ENCODE data around the gene PLA2G4E. TPM values are rescaled to one million over a fixed set of nuclear protein-coding genes. Genes with fewer than 3 reads are reported as not detected.

Gene PLA2G4E
- total RNA-seq, 4 donors from 2014 or later: 0.08 to 0.67 TPM; not detected in 2

GRCh38 chr15:41969851-41970431, 50.9 kb downstream of the PLA2G4E start:
- Histone ChIP-seq H3K4me1 (peaks cover 0 to 60% (median 0%) of the 10 kb centered on the region in 3 donors), H3K4me3 (peak overlapping the region in 1 of 2 donors; percentile 75), H3K27ac (peak overlapping the region in 3 of 4 donors; percentile 84 to 92 (median 91)), H3K36me3 (no peaks in the 10 kb centered on the region), H3K27me3 (no peaks in the 10 kb centered on the region), H3K9me3 (no peaks in the 10 kb centered on the region)
- no peak for TF ChIP-seq POLR2A (IDR thresholded peaks at IDR 0.05)
- TF ChIP-seq POLR2AphosphoS5 (IDR thresholded peaks at IDR 0.05): no peak
- no peak for TF ChIP-seq EP300 (IDR thresholded peaks at IDR 0.05)
- TF ChIP-seq CTCF (IDR thresholded peaks at IDR 0.05): no peak
- WGBS, 2 donors (ENCODE audit: low coverage in 1 of 2): 62 to 100% methylated on average over 2 of the region's 3 CpGs
- no peak for ATAC-seq

- no peaks in the 10 kb centered on the region for H3K9me3 ChIP-seq
- H3K36me3 ChIP-seq: no peaks in the 10 kb centered on the region
- H3K4me1 ChIP-seq: peaks cover 0 to 60% (median 0%) of the 10 kb centered on the region in 3 donors
- no peak for TF ChIP-seq CTCF (IDR thresholded peaks at IDR 0.05)
- no peak for TF ChIP-seq EP300 (IDR thresholded peaks at IDR 0.05)
- TF ChIP-seq POLR2AphosphoS5 (IDR thresholded peaks at IDR 0.05): no peak
- TF ChIP-seq POLR2A (IDR thresholded peaks at IDR 0.05): no peak
- H3K27me3 ChIP-seq: no peaks in the 10 kb centered on the region
- peak overlapping the region in 2 of 4 donors; percentile 84 to 92 for H3K27ac ChIP-seq
- no peak for ATAC-seq
- WGBS, 2 donors (ENCODE audit: low coverage in 1 of 2): 94 to 95% methylated on average over 4 of the region's 4 CpGs
- H3K4me3 ChIP-seq: no peak overlapping the region
These were observed 52.1 kb downstream of the PLA2G4E start for GRCh38 chr15:41968701-41969100.

- no peak overlapping the region for H3K4me3 ChIP-seq
- H3K36me3 ChIP-seq: no peaks in the 10 kb centered on the region
- peak overlapping the region in 3 of 4 donors; percentile 20 to 92 (median 61) for H3K27ac ChIP-seq
- no peak for ATAC-seq
- H3K27me3 ChIP-seq: no peaks in the 10 kb centered on the region
- 54 to 73% methylated on average over 2 to 4 of the region's 4 CpGs for WGBS, 2 donors (ENCODE audit: low coverage in 1 of 2)
- H3K9me3 ChIP-seq: no peaks in the 10 kb centered on the region
- H3K4me1 ChIP-seq: peaks cover 0 to 56% (median 0%) of the 10 kb centered on the region in 3 donors
- no peak for TF ChIP-seq EP300 (IDR thresholded peaks at IDR 0.05)
- TF ChIP-seq POLR2A (IDR thresholded peaks at IDR 0.05): no peak
- no peak for TF ChIP-seq CTCF (IDR thresholded peaks at IDR 0.05)
- no peak for TF ChIP-seq POLR2AphosphoS5 (IDR thresholded peaks at IDR 0.05)
These were observed 53.2 kb downstream of the PLA2G4E start for GRCh38 chr15:41967506-41968206.

- Histone ChIP-seq H3K27me3 (no peaks in the 10 kb centered on the region), H3K9me3 (no peaks in the 10 kb centered on the region), H3K27ac (peak overlapping the region in 3 of 4 donors; percentile 43 to 92 (median 61)), H3K4me1 (peaks cover 0 to 56% (median 0%) of the 10 kb centered on the region in 3 donors), H3K4me3 (no peak overlapping the region), H3K36me3 (no peaks in the 10 kb centered on the region)
- ATAC-seq: no peak
- WGBS, 2 donors (ENCODE audit: low coverage in 1 of 2): 91 to 93% methylated on average over 2 to 3 of the region's 3 CpGs
- TF ChIP-seq EP300 (IDR thresholded peaks at IDR 0.05): no peak
- TF ChIP-seq POLR2AphosphoS5 (IDR thresholded peaks at IDR 0.05): no peak
These were observed 53.8 kb downstream of the PLA2G4E start for GRCh38 chr15:41966920-41967465.

- peaks cover 0 to 52% (median 0%) of the 10 kb centered on the region in 3 donors for H3K4me1 ChIP-seq
- TF ChIP-seq EP300 (IDR thresholded peaks at IDR 0.05) (no peak), CTCF (IDR thresholded peaks at IDR 0.05) (no peak), POLR2AphosphoS5 (IDR thresholded peaks at IDR 0.05) (no peak), POLR2A (IDR thresholded peaks at IDR 0.05) (no peak)
- 75% methylated on average over 2 of the region's 4 CpGs; no CpG with 5 or more reads in 1 of the 2 donors for WGBS, 2 donors (ENCODE audit: low coverage in 1 of 2)
- no peak for ATAC-seq
- H3K9me3 ChIP-seq: no peaks in the 10 kb centered on the region
- H3K4me3 ChIP-seq: no peak overlapping the region
- H3K27me3 ChIP-seq: no peaks in the 10 kb centered on the region
- H3K27ac ChIP-seq: peak overlapping the region in 3 of 4 donors; percentile 43 to 92 (median 61)
- no peaks in the 10 kb centered on the region for H3K36me3 ChIP-seq
These were observed 54.4 kb downstream of the PLA2G4E start for GRCh38 chr15:41966414-41966812.
